Measurements from ENCODE around the gene CCDC86.

DNA sequence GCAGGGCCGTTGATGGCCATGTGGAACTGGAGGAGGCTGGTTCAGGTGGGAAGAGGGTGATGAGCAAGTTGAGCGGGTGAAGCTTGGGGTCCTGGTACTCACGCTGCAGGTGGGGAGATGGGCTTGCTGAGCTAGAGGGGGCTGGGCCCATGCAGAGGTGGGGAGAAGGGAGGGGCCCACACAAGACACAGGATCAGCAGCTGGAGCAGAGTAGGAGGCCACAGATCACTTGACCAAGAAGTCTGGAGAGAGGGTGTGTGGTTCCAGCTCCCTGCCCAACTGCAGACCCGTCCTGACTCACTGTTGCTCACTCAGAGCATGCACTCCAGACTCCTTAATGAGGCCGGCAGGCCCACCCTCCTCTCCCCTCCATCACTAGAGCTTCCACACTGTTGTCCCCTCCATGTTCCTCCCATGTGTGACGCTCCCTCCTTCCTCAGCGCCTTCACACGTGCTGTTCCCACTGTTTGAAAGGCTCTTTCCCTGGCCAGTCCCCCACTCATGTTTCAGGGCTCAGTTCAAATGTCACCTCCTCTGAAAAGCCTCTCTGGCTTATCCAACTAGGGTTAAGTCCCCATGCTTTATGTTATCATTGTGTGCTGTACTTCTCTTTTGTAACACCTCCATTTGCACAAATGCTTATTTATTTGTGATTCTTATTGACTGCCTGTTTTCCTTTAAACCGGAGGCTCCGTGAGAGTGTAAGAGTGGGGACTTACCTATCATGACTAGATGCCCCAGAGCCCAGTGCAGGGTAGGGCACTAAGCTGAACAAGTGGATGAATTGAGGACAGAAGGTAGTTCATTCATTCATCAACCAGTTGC lies 2.3 kb downstream of the CCDC86 start:
- TF ChIP-seq, protein P1, sequence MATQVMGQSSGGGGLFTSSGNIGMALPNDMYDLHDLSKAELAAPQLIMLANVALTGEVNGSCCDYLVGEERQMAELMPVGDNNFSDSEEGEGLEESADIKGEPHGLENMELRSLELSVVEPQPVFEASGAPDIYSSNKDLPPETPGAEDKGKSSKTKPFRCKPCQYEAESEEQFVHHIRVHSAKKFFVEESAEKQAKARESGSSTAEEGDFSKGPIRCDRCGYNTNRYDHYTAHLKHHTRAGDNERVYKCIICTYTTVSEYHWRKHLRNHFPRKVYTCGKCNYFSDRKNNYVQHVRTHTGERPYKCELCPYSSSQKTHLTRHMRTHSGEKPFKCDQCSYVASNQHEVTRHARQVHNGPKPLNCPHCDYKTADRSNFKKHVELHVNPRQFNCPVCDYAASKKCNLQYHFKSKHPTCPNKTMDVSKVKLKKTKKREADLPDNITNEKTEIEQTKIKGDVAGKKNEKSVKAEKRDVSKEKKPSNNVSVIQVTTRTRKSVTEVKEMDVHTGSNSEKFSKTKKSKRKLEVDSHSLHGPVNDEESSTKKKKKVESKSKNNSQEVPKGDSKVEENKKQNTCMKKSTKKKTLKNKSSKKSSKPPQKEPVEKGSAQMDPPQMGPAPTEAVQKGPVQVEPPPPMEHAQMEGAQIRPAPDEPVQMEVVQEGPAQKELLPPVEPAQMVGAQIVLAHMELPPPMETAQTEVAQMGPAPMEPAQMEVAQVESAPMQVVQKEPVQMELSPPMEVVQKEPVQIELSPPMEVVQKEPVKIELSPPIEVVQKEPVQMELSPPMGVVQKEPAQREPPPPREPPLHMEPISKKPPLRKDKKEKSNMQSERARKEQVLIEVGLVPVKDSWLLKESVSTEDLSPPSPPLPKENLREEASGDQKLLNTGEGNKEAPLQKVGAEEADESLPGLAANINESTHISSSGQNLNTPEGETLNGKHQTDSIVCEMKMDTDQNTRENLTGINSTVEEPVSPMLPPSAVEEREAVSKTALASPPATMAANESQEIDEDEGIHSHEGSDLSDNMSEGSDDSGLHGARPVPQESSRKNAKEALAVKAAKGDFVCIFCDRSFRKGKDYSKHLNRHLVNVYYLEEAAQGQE (IDR thresholded peaks at IDR 0.05; ENCODE audit: low read depth, low read length) = no peak
- TF ChIP-seq POLR2A (IDR thresholded peaks at IDR 0.05; ENCODE audit: low read depth, low read length) (no peak), MYC (IDR thresholded peaks at IDR 0.05; ENCODE audit: insufficient read depth, insufficient read length, insufficient replicate concordance, low read length, severe bottlenecking) (no peak), YY1 (IDR thresholded peaks at IDR 0.05; ENCODE audit: low read depth, low read length) (no peak), ZZZ3 (IDR thresholded peaks at IDR 0.05; ENCODE audit: control insufficient read depth, insufficient read length, low read depth) (no peak), CHD4 (IDR thresholded peaks at IDR 0.05) (no peak), NFYA (IDR thresholded peaks at IDR 0.05; ENCODE audit: borderline replicate concordance, low read depth, low read length) (no peak), STAT1 (conservative IDR thresholded peaks at IDR 0.05) (no peak), ZNF384 (IDR thresholded peaks at IDR 0.05; ENCODE audit: borderline replicate concordance, low read depth, low read length) (no peak), NFYB (IDR thresholded peaks at IDR 0.05; ENCODE audit: insufficient read depth, low read depth, low read length) (no peak), BCL11A (IDR thresholded peaks at IDR 0.05; ENCODE audit: low read depth, low read length) (no peak)
- TF ChIP-seq, protein P2, sequence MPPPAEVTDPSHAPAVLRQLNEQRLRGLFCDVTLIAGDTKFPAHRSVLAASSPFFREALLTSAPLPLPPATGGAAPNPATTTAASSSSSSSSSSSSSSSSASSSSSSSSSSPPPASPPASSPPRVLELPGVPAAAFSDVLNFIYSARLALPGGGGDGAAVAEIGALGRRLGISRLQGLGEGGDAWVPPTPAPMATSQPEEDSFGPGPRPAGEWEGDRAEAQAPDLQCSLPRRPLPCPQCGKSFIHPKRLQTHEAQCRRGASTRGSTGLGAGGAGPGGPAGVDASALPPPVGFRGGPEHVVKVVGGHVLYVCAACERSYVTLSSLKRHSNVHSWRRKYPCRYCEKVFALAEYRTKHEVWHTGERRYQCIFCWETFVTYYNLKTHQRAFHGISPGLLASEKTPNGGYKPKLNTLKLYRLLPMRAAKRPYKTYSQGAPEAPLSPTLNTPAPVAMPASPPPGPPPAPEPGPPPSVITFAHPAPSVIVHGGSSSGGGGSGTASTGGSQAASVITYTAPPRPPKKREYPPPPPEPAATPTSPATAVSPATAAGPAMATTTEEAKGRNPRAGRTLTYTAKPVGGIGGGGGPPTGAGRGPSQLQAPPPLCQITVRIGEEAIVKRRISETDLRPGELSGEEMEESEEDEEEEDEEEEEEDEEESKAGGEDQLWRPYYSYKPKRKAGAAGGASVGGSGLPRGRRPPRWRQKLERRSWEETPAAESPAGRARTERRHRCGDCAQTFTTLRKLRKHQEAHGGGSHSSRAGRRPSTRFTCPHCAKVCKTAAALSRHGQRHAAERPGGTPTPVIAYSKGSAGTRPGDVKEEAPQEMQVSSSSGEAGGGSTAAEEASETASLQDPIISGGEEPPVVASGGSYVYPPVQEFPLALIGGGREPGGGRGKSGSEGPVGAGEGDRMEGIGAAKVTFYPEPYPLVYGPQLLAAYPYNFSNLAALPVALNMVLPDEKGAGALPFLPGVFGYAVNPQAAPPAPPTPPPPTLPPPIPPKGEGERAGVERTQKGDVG (CRISPR knock-in tag; IDR thresholded peaks at IDR 0.05) = no peak

Measured in GM12878 (cell line).